ENCODE measurements around the gene BHLHE40. TPM values are rescaled to one million over a fixed set of nuclear protein-coding genes. Genes with fewer than 3 reads are reported as not detected.

BHLHE40 gene
- total RNA-seq, 4 donors from 2014 or later, result 63.0 to 154 (median 93.3) TPM

GRCh38 chr3:5016211-5017161 is 37.2 kb downstream of the BHLHE40 start:
- no peak for DNase-seq (ENCODE audit: low spot score in 2 of 2)
- no peaks in the 10 kb centered on the region for H3K36me3 ChIP-seq
- no peaks in the 10 kb centered on the region for H3K9me3 ChIP-seq
- no peak overlapping the region for H3K4me3 ChIP-seq
- H3K27me3 ChIP-seq, result no peaks in the 10 kb centered on the region
- 51% methylated on average over 11 of the region's 11 CpGs for WGBS
- peak overlapping the region; percentile 80 for H3K27ac ChIP-seq
- no peak for TF ChIP-seq EP300 (IDR thresholded peaks at IDR 0.05)
- TF ChIP-seq, protein P1, sequence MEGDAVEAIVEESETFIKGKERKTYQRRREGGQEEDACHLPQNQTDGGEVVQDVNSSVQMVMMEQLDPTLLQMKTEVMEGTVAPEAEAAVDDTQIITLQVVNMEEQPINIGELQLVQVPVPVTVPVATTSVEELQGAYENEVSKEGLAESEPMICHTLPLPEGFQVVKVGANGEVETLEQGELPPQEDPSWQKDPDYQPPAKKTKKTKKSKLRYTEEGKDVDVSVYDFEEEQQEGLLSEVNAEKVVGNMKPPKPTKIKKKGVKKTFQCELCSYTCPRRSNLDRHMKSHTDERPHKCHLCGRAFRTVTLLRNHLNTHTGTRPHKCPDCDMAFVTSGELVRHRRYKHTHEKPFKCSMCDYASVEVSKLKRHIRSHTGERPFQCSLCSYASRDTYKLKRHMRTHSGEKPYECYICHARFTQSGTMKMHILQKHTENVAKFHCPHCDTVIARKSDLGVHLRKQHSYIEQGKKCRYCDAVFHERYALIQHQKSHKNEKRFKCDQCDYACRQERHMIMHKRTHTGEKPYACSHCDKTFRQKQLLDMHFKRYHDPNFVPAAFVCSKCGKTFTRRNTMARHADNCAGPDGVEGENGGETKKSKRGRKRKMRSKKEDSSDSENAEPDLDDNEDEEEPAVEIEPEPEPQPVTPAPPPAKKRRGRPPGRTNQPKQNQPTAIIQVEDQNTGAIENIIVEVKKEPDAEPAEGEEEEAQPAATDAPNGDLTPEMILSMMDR (IDR thresholded peaks at IDR 0.05), result no peak
- no peak for TF ChIP-seq POLR2AphosphoS5 (IDR thresholded peaks at IDR 0.05)
- TF ChIP-seq POLR2A (IDR thresholded peaks at IDR 0.05), result no peak
- peaks cover 87% of the 10 kb centered on the region for H3K4me1 ChIP-seq

DNA sequence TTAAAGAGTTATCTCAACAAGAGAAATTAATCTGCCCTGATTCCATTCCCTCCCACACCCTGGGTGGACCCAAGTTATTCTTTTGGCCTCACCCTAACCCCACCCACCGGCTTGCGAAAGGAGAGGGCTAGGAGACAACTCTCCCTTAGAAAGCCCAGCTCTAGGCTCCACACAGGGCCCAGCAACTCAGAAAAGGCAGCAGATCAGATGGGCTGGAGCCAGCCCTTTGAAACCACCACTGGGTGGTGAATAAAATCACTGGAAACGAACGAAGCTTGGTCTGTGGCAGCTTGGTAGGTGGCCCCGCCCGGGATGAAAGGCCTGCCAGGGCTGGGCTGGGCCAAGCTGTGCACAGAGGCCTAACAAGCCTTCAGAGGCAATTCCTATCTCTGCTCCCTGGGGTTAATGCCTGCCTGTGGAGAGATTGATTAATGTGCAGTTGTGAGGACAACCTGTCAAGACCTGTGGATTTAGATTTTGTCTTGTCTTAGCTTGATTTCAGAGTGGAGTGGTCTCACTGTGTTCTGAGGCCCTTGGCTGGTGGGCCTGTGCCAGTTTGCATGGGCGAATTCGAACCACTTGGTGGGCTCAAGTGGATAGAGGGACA is 38.8 kb downstream of the BHLHE40 start:
- Histone ChIP-seq H3K27ac (peak overlapping the region; percentile 80), H3K4me3 (no peak overlapping the region), H3K4me1 (peaks cover 72% of the 10 kb centered on the region), H3K27me3 (no peaks in the 10 kb centered on the region), H3K9me3 (no peaks in the 10 kb centered on the region), H3K36me3 (no peaks in the 10 kb centered on the region)
- DNase-seq (ENCODE audit: low spot score in 2 of 2), result peak; percentile 86 to 87
- 27% methylated on average over 8 of the region's 8 CpGs for WGBS
- no peak for TF ChIP-seq POLR2A (IDR thresholded peaks at IDR 0.05)
- peak in 2 of 3 donors; percentile 38 to 45 for TF ChIP-seq POLR2AphosphoS5 (IDR thresholded peaks at IDR 0.05)
- TF ChIP-seq, protein P1 (IDR thresholded peaks at IDR 0.05), result no peak
- no peak for TF ChIP-seq EP300 (IDR thresholded peaks at IDR 0.05)

- 59% methylated on average over 16 of the region's 19 CpGs for WGBS
- Histone ChIP-seq H3K4me1 (peaks cover 64% of the 10 kb centered on the region), H3K9me3 (no peaks in the 10 kb centered on the region), H3K27me3 (no peaks in the 10 kb centered on the region), H3K4me3 (no peak overlapping the region), H3K27ac (peak overlapping the region; percentile 80), H3K36me3 (no peaks in the 10 kb centered on the region)
- peak in 1 of 3 donors; percentile 6 for TF ChIP-seq POLR2AphosphoS5 (IDR thresholded peaks at IDR 0.05)
- TF ChIP-seq, protein P1 (IDR thresholded peaks at IDR 0.05), result no peak
- no peak for DNase-seq (ENCODE audit: low spot score in 2 of 2)
Measured at GRCh38 chr3:5019411-5020241, 40.4 kb downstream of the BHLHE40 start.

GRCh38 chr3:5020242-5020722 is 41.0 kb downstream of the BHLHE40 start:
- Histone ChIP-seq H3K9me3 (no peaks in the 10 kb centered on the region), H3K27ac (peak overlapping the region; percentile 80), H3K4me1 (peaks cover 60% of the 10 kb centered on the region), H3K4me3 (no peak overlapping the region), H3K36me3 (no peaks in the 10 kb centered on the region), H3K27me3 (no peaks in the 10 kb centered on the region)
- TF ChIP-seq POLR2AphosphoS5 (IDR thresholded peaks at IDR 0.05), result no peak
- TF ChIP-seq POLR2A (IDR thresholded peaks at IDR 0.05), result no peak
- TF ChIP-seq EP300 (IDR thresholded peaks at IDR 0.05), result no peak
- TF ChIP-seq, protein P1 (IDR thresholded peaks at IDR 0.05), result no peak
- WGBS, result 63% methylated on average over 6 of the region's 7 CpGs
- no peak for DNase-seq (ENCODE audit: low spot score in 2 of 2)
